Testis (tissue), 2 donors: ENCODE data around the gene TM9SF2.
"Not testable (repeated sequence)": the region's sequence is repeated elsewhere in the genome, so short reads cannot be mapped to it uniquely, and the experiment has no call there.

Experiments used
- POLR2A ChIP-seq: fragments of 450-650 bp; IDR thresholded peaks from one replicate; pipeline ENCODE4 v1.6.1; 2017; ENCODE audit warnings: antibody characterized with exemption, mild to moderate bottlenecking, moderate library complexity
- TF ChIP-seq, protein P1 (sequence below), 3 experiments: fragments of 450-650 bp in 2 of 3; fragments of 200-600 bp in 1 of 3; sonication (generic) in 1 of 3; IDR thresholded peaks; one replicate each; pipeline ENCODE4 v1.5.1; 2016 to 2019; ENCODE audit warnings: antibody characterized with exemption in 3 of 3, mild to moderate bottlenecking in 2 of 3, moderate library complexity in 1 of 3

DNA sequence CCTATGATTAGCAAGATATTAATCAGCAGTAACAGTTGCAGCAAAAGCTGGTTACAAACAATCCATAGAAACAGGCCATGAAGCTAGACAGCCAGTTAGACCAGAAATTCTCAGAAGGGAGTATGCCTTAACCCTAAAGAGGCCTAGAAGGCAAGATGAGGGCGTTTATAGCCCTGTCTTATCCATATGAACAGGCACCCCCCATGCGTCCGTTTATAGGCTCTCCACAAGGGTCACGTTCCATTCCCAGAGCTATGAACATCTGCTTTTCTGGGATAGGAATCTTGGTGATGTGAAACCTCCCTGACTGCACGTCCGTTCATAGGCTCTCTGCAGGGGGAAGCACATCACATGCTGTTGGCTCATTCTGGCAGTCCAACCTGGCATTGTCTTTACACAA lies 67.6 kb downstream of the TM9SF2 start:
- TF ChIP-seq, protein P1, sequence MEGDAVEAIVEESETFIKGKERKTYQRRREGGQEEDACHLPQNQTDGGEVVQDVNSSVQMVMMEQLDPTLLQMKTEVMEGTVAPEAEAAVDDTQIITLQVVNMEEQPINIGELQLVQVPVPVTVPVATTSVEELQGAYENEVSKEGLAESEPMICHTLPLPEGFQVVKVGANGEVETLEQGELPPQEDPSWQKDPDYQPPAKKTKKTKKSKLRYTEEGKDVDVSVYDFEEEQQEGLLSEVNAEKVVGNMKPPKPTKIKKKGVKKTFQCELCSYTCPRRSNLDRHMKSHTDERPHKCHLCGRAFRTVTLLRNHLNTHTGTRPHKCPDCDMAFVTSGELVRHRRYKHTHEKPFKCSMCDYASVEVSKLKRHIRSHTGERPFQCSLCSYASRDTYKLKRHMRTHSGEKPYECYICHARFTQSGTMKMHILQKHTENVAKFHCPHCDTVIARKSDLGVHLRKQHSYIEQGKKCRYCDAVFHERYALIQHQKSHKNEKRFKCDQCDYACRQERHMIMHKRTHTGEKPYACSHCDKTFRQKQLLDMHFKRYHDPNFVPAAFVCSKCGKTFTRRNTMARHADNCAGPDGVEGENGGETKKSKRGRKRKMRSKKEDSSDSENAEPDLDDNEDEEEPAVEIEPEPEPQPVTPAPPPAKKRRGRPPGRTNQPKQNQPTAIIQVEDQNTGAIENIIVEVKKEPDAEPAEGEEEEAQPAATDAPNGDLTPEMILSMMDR (IDR thresholded peaks at IDR 0.05) = not testable (repeated sequence)
- TF ChIP-seq POLR2A = not testable (repeated sequence)
